ENCODE measurements around the gene FKBP15. TPM values are rescaled to one million over a fixed set of nuclear protein-coding genes. Genes with fewer than 3 reads are reported as not detected.
"Not testable (repeated sequence)": the region's sequence is repeated elsewhere in the genome, so short reads cannot be mapped to it uniquely, and the experiment has no call there.

The FKBP15 gene
- total and polyA plus RNA-seq, 2 donors (not counting 3 experiments of a cell fraction or from before 2014, with no cell fraction given): 16.8 to 26.8 TPM

- DNase-seq (ENCODE audit: low read depth, low spot score): peak; percentile 87
- no peaks in the 10 kb centered on the region for H3K9me1 ChIP-seq (replicated peaks; ENCODE audit: control insufficient read depth, extremely low read depth, insufficient read depth, low read length)
- FAIRE-seq: peak; percentile 64
These were observed 70.1 kb downstream of the FKBP15 start, which contains the start of gene SLC31A2 for GRCh38 chr9:113150670-113151611. SLC31A2 (plus strand) TSS chr9:113151007; CDS start chr9:113151075, 68 bp downstream.

DNA sequence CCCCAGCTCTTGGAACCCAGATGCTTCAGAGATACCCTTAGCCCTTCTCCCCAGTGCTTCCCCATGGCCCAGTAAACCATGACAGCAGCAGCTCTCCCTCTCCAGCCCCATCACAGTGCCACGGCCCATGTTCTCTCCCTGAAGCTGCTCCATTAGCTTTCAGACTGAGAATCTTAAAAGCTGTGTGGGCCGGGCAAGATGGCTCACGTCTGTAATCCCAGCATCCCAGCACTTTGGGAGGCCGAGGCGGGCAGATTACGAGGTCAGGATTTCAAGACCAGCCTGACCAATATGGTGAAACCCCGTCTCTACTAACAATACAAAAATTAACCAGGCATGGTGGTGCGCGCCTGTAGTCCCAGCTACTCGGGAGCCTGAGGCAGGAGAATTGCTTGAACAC is 71.5 kb downstream of the FKBP15 start:
- H4K20me1 ChIP-seq (replicated peaks; ENCODE audit: control insufficient read depth, extremely low read depth, insufficient read depth, low read length); H2AFZ ChIP-seq (ENCODE audit: low read depth, low read length); DNase-seq (ENCODE audit: low read depth, low spot score); POLR2A ChIA-PET; H3K4me3 ChIP-seq (replicated peaks in 1 of 3; ENCODE audit: insufficient read depth in 1 of 3, low read depth in 1 of 3, low read length in 3 of 3); H3K9me3 ChIP-seq (replicated peaks; ENCODE audit: control insufficient read depth, insufficient read depth, low read length); BruUV-seq (replicated peaks); H3K9ac ChIP-seq (replicated peaks; ENCODE audit: extremely low read depth, insufficient read depth, low read length); dilution Hi-C loops (cut with MboI; ENCODE audit: extremely low pct_ligation_motif_present, low sequenced_read_pairs); H3K27ac ChIP-seq (ENCODE audit: insufficient read depth, low read depth, low read length); intact Hi-C loops (cut with micrococcal nuclease); H3K9me1 ChIP-seq (replicated peaks; ENCODE audit: control insufficient read depth, extremely low read depth, insufficient read depth, low read length); FAIRE-seq; CTCF ChIA-PET; H3K79me2 ChIP-seq (ENCODE audit: control insufficient read depth, insufficient read depth, low read length); H3K4me1 ChIP-seq (ENCODE audit: control insufficient read depth, extremely low read depth, insufficient read depth, low read length); H3K4me2 ChIP-seq (ENCODE audit: insufficient read depth, low read length); H3K36me3 ChIP-seq (ENCODE audit: control insufficient read depth in 2 of 2, extremely low read depth in 1 of 2, insufficient read depth in 2 of 2, low read length in 2 of 2): not testable (repeated sequence)
- H3K27me3 ChIP-seq (ENCODE audit: control insufficient read depth in 2 of 2, insufficient read depth in 2 of 2, low read length in 2 of 2): peaks cover 13 to 14% of the 10 kb centered on the region in 2 experiments

More at GRCh38 chr9:113150670-113151611, 70.1 kb downstream of the FKBP15 start, which contains the start of gene SLC31A2:
- H3K4me2 ChIP-seq (ENCODE audit: insufficient read depth, low read length): peak within 1 kb of the TSS; percentile 76
- ChIA-PET CTCF (interaction anchor here (0.5 to 1.6 kb wide), 9 partner anchors 8 to 124 kb away, joined by 3 to 6 read pairs (median 5); partner anchors contain the start of genes CDC26, FKBP15 and SLC31A1), POLR2A (no interaction called here)
- peak within 1 kb of the TSS; percentile 63 for H3K9ac ChIP-seq (replicated peaks; ENCODE audit: extremely low read depth, insufficient read depth, low read length)
- H3K9me3 ChIP-seq (replicated peaks; ENCODE audit: control insufficient read depth, insufficient read depth, low read length): no peaks in the 10 kb centered on the region
- dilution Hi-C loops (cut with MboI; ENCODE audit: extremely low pct_ligation_motif_present, low sequenced_read_pairs): no loop called here
- H3K27ac ChIP-seq (ENCODE audit: insufficient read depth, low read depth, low read length): no peak within 1 kb of the TSS
- peaks cover 5% of the 10 kb centered on the region in 2 experiments for H3K27me3 ChIP-seq (ENCODE audit: control insufficient read depth in 2 of 2, insufficient read depth in 2 of 2, low read length in 2 of 2)
- no peaks in the 10 kb centered on the region for H3K36me3 ChIP-seq (ENCODE audit: control insufficient read depth in 2 of 2, extremely low read depth in 1 of 2, insufficient read depth in 2 of 2, low read length in 2 of 2)
- peak within 1 kb of the TSS; percentile 95 for H2AFZ ChIP-seq (ENCODE audit: low read depth, low read length)
- H3K4me1 ChIP-seq (ENCODE audit: control insufficient read depth, extremely low read depth, insufficient read depth, low read length): no peaks in the 10 kb centered on the region
- intact Hi-C loops (cut with micrococcal nuclease): loop anchor here (10.0 kb wide), 1 partner anchor 96 kb away; the partner anchor contains the start of gene ZFP37
- no TSS peak for BruUV-seq (replicated peaks)
- no peaks in the 10 kb centered on the region for H3K79me2 ChIP-seq (ENCODE audit: control insufficient read depth, insufficient read depth, low read length)
- peak within 1 kb of the TSS; percentile 65 to 96 (median 66) for H3K4me3 ChIP-seq (replicated peaks in 1 of 3; ENCODE audit: insufficient read depth in 1 of 3, low read depth in 1 of 3, low read length in 3 of 3)
- H4K20me1 ChIP-seq (replicated peaks; ENCODE audit: control insufficient read depth, extremely low read depth, insufficient read depth, low read length): no peaks in the 10 kb centered on the region
- TF ChIP-seq POLR2A (IDR thresholded peaks at IDR 0.05; ENCODE audit: low read depth, low read length) (peak; percentile 63), GATA2 (IDR thresholded peaks at IDR 0.05; ENCODE audit: insufficient read depth, insufficient read length, low read depth, low read length) (no peak), EZH2 (IDR thresholded peaks at IDR 0.05; ENCODE audit: borderline replicate concordance, low read depth, low read length, severe bottlenecking) (no peak), JUN (IDR thresholded peaks at IDR 0.05; ENCODE audit: borderline replicate concordance, insufficient read depth, insufficient read length, low read depth) (no peak), POLR2AphosphoS5 (IDR thresholded peaks at IDR 0.05; ENCODE audit: insufficient read depth, low read depth, low read length) (peak; percentile 56), MYC (IDR thresholded peaks at IDR 0.05; ENCODE audit: low read depth, low read length) (no peak), FOS (IDR thresholded peaks at IDR 0.05; ENCODE audit: borderline replicate concordance, insufficient read depth, low read length) (no peak)
- TF ChIP-seq, protein P1, sequence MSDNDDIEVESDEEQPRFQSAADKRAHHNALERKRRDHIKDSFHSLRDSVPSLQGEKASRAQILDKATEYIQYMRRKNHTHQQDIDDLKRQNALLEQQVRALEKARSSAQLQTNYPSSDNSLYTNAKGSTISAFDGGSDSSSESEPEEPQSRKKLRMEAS (IDR thresholded peaks at IDR 0.05; ENCODE audit: insufficient read depth, insufficient read length): peak; percentile 78
- TF ChIP-seq, protein P2, sequence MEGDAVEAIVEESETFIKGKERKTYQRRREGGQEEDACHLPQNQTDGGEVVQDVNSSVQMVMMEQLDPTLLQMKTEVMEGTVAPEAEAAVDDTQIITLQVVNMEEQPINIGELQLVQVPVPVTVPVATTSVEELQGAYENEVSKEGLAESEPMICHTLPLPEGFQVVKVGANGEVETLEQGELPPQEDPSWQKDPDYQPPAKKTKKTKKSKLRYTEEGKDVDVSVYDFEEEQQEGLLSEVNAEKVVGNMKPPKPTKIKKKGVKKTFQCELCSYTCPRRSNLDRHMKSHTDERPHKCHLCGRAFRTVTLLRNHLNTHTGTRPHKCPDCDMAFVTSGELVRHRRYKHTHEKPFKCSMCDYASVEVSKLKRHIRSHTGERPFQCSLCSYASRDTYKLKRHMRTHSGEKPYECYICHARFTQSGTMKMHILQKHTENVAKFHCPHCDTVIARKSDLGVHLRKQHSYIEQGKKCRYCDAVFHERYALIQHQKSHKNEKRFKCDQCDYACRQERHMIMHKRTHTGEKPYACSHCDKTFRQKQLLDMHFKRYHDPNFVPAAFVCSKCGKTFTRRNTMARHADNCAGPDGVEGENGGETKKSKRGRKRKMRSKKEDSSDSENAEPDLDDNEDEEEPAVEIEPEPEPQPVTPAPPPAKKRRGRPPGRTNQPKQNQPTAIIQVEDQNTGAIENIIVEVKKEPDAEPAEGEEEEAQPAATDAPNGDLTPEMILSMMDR (IDR thresholded peaks at IDR 0.05; ENCODE audit: extremely low read depth in 1 of 2, insufficient read depth in 1 of 2, low read depth in 1 of 2, low read length in 2 of 2): peak in 1 of 2 donors; percentile 56

Measured in endothelial cell of umbilical vein (primary cell).